ENCODE data around the gene GRIA3.

GRIA3 gene

DNA sequence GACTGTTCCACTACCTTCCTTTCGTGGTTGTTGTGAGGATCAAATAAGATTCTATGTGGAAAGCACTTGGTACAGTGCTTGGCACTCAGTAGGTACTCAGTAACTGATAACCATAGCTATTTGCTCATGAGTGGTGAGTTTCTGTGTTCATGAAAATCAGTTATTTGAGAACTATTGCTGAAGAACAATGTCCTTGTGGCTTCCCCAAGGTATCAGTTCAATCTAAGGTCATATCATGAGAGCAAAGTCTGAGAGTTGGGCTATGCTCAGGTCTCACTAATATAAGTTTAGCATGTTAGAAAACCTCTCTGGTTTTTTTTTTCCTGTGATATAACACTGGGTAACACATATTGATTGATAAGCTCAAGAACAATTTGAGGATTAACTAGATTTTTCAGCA, 147.8 kb downstream of the GRIA3 start:
- no peak overlapping the region for H3K4me3 Mint-ChIP-seq

DNA sequence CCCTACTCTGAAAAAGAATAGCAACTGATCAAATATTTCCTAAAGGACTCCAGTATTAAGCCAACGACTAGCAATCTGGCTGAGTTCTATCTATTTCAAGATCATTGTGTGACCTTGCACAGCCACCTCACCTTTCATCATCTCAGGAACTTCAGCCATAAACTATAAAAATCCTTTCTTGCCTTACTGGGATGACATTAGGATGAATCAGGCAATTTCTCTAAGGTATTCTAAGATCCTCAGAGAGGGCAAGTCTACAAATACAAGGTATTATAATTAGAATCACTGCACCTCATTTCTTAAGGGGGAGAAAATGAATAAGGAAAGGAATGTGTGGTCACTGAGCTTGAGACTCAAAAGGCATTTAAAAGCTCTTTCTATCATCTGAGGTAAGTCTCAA, 152.6 kb downstream of the GRIA3 start:
- H3K4me3 Mint-ChIP-seq: no peak overlapping the region

More for the DNA sequence above, 147.8 kb downstream of the GRIA3 start:
- Mint-ChIP-seq H3K36me3 (ENCODE audit: low read depth) (peaks cover 3% of the 10 kb centered on the region), H3K27me3 (ENCODE audit: low read depth) (no peaks in the 10 kb centered on the region), H3K4me1 (no peaks in the 10 kb centered on the region), H3K27ac (no peak overlapping the region), H3K9me3 (no peaks in the 10 kb centered on the region)
- TF ChIP-seq, protein P1, sequence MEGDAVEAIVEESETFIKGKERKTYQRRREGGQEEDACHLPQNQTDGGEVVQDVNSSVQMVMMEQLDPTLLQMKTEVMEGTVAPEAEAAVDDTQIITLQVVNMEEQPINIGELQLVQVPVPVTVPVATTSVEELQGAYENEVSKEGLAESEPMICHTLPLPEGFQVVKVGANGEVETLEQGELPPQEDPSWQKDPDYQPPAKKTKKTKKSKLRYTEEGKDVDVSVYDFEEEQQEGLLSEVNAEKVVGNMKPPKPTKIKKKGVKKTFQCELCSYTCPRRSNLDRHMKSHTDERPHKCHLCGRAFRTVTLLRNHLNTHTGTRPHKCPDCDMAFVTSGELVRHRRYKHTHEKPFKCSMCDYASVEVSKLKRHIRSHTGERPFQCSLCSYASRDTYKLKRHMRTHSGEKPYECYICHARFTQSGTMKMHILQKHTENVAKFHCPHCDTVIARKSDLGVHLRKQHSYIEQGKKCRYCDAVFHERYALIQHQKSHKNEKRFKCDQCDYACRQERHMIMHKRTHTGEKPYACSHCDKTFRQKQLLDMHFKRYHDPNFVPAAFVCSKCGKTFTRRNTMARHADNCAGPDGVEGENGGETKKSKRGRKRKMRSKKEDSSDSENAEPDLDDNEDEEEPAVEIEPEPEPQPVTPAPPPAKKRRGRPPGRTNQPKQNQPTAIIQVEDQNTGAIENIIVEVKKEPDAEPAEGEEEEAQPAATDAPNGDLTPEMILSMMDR (IDR thresholded peaks at IDR 0.05; ENCODE audit: unreplicated experiment in 3 of 3): no peak

DNA sequence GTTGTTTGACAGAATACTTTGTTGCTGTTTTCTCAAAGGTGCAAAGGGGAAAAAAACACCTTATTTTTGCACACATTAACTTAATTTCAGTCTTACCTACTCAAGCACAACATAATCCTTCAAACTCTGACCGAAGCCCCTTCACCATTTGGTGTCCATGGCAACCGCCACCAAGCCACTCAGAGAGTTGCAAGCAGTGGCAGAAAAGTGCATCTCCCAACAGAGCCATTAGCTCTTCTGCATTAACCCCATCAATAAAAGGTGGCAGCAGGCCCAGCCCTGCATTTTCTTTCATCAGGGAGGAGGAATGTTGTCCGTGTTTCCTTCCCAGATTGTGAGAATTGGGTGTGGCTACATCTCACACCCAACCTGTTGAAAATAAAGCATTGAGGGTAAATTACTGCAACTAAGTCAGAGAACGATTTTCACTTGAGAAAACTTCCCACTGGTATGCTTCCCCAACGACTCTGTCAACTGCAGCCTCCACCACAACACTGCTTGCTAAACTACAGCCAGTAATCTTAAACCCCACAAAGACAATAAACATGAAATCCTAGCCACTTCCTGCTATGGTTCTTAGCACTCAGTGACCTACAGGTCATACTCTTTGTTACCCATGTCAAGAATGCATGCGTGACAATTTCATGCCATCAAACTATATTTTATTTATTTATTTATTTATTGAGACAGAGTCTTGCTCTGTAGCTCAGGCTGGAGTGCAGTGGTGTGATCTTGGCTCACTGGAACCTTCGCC, 154.0 kb downstream of the GRIA3 start:
- Mint-ChIP-seq H3K4me3 (no peak overlapping the region), H3K27me3 (ENCODE audit: low read depth) (no peaks in the 10 kb centered on the region), H3K9me3 (no peaks in the 10 kb centered on the region), H3K36me3 (ENCODE audit: low read depth) (no peaks in the 10 kb centered on the region), H3K27ac (no peak overlapping the region), H3K4me1 (no peaks in the 10 kb centered on the region)
- TF ChIP-seq, protein P1 (IDR thresholded peaks at IDR 0.05; ENCODE audit: unreplicated experiment in 3 of 3): no peak

More for the DNA sequence above, 152.6 kb downstream of the GRIA3 start:
- Mint-ChIP-seq H3K27ac (no peak overlapping the region), H3K4me1 (no peaks in the 10 kb centered on the region), H3K36me3 (ENCODE audit: low read depth) (peaks cover 3% of the 10 kb centered on the region), H3K27me3 (ENCODE audit: low read depth) (no peaks in the 10 kb centered on the region), H3K9me3 (no peaks in the 10 kb centered on the region)
- TF ChIP-seq, protein P1 (IDR thresholded peaks at IDR 0.05; ENCODE audit: unreplicated experiment in 3 of 3): no peak

DNA sequence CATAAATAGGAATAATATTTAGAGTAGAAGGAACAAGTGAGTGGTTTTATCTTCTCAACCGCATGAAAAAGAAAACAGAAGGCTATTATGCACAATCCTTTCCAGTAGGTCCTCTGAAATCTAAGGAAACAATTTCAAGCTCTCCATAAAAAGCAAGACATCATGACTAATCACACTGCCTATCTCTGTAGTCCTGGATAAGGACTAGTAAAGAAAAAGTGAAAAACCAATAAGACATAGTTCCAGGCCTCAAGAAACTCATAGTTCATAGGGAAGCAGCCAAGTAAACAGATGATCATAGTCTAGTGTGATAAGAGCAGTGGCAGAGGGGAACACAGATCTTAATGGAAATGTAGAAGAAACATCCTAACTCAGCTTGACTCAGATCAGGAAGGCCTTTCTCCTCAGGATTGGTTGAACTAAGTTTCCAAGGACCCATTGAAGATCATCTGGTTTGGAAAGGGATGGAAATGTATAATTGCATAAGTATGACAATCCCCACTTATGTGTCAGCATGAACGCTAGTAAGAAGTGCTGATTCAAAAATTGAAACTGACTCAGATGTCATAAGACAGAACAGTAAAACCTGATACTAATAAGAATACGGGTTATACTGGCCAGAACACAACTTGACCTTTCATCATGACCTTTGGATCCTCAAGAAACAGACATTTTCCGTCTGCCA, 155.3 kb downstream of the GRIA3 start:
- H3K27me3 Mint-ChIP-seq (ENCODE audit: low read depth): no peaks in the 10 kb centered on the region
- no peaks in the 10 kb centered on the region for H3K36me3 Mint-ChIP-seq (ENCODE audit: low read depth)
- no peaks in the 10 kb centered on the region for H3K4me1 Mint-ChIP-seq
- no peak overlapping the region for H3K27ac Mint-ChIP-seq
- no peak overlapping the region for H3K4me3 Mint-ChIP-seq
- no peaks in the 10 kb centered on the region for H3K9me3 Mint-ChIP-seq
- TF ChIP-seq, protein P1 (IDR thresholded peaks at IDR 0.05; ENCODE audit: unreplicated experiment in 3 of 3): no peak

DNA sequence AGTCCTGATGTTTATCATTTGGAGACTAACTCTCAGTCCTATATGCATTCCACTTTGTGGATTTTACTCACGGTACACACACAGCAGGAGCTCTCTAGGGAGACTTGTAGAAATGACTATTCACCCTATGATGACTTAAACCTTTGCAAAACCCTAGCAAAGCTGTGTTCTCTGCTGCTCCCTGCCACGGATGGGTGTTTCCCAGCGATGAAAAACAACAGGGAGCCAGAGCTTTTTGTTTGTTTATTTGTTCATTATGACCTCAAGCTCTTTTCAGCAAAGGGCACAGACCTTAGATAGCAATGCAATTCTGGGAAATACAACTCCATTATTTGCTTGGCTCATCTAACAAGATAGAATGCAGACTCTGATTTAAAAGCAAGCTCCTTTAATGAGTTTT, 156.6 kb downstream of the GRIA3 start:
- TF ChIP-seq, protein P1 (IDR thresholded peaks at IDR 0.05; ENCODE audit: unreplicated experiment in 3 of 3): no peak
- H3K36me3 Mint-ChIP-seq (ENCODE audit: low read depth): no peaks in the 10 kb centered on the region
- no peak overlapping the region for H3K27ac Mint-ChIP-seq
- H3K4me3 Mint-ChIP-seq: no peak overlapping the region
- no peaks in the 10 kb centered on the region for H3K27me3 Mint-ChIP-seq (ENCODE audit: low read depth)
- no peaks in the 10 kb centered on the region for H3K9me3 Mint-ChIP-seq
- no peaks in the 10 kb centered on the region for H3K4me1 Mint-ChIP-seq

Measured in nephron (organoid).